Muscle layer of duodenum (tissue), 2 donors: ENCODE results near the gene ELN.

Experiments
- H3K27ac ChIP-seq: one replicate; pipeline ENCODE4 v1.7.0; 2013; ENCODE audit warnings: mild to moderate bottlenecking, low read length
- H3K27me3 ChIP-seq: one replicate; pipeline ENCODE4 v1.7.0; 2013; ENCODE audit warnings: low read depth, mild to moderate bottlenecking, control low read depth, low read length
- H3K36me3 ChIP-seq, 2 donors: one replicate each; pipeline ENCODE4 v1.7.0; 2013; ENCODE audit warnings: low read length in 2 of 2, control low read depth in 1 of 2, mild to moderate bottlenecking in 1 of 2; ENCODE audit not compliant: insufficient read depth in 2 of 2, control insufficient read depth in 1 of 2
- H3K4me1 ChIP-seq, 2 donors: one replicate each; pipeline ENCODE4 v1.7.0; 2013; ENCODE audit warnings: low read length in 2 of 2, mild to moderate bottlenecking in 2 of 2, control low read depth in 1 of 2, moderate library complexity in 1 of 2; ENCODE audit not compliant: insufficient read depth in 2 of 2, control insufficient read depth in 1 of 2
- H3K4me3 ChIP-seq, 2 donors: one replicate each; pipeline ENCODE4 v1.7.0; 2013; ENCODE audit warnings: low read length in 2 of 2, low read depth in 1 of 2, mild to moderate bottlenecking in 1 of 2
- H3K9me3 ChIP-seq, 2 donors: one replicate each; pipeline ENCODE4 v1.7.0; 2013; ENCODE audit warnings: low read length in 2 of 2, control low read depth in 1 of 2, mild to moderate bottlenecking in 1 of 2; ENCODE audit not compliant: control insufficient read depth in 1 of 2
- donor health status: healthy.

Gene ELN

DNA sequence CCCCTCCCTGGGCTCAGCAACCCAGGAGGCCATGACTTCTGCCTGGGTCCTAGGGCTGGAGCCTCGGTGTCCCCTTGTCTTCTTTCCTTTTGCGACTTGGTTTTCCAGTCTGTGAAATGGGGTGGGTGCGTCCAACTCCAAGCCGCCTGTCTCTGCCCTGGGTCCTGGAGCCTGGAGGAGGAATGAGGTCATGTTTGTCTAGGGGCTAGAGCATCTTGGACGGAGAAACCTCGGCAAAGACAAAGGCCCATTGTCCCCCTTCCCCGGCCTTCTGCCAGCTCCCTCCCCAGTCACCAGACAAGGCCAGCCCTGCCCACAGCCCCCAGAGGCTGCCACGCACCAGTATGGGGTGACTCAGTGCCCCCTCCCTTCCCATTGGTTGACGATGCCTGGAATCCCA is 39.8 kb upstream of the ELN start:
- H3K4me3 ChIP-seq: no peak overlapping the region
- H3K36me3 ChIP-seq: no peaks in the 10 kb centered on the region
- H3K27me3 ChIP-seq: no peaks in the 10 kb centered on the region
- no peaks in the 10 kb centered on the region for H3K9me3 ChIP-seq
- no peak overlapping the region for H3K27ac ChIP-seq
- H3K4me1 ChIP-seq: peaks cover 0 to 33% of the 10 kb centered on the region in 2 donors

DNA sequence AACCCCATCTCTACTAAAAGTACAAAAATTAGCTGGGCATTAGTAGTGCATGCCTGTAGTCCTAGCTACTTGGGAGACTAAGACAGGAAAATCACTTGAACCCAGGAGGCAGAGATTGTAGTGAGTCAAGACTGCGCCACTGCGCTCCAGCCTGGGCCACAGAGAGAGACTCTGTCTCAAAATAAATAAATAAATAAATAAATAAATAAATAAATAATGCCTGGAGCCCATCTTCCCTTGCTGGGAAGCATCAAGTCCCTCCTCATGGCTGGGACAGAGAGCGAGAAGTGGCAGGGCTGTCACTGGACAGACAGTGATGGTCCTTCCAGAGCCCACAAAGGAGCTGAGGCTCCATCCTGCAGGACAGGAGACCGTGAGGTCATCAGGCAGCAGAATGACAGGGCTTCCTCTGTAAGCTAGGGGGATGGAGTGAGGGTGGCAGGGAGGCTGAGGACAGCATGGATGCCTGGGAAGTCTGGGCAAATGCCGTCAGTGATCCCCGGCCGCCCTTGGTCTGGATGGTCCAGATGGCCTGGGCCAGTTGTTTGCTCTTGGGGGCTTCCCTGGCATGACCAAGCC is 36.4 kb upstream of the ELN start:
- no peak overlapping the region for H3K27ac ChIP-seq
- H3K9me3 ChIP-seq: peaks cover 0 to 13% of the 10 kb centered on the region in 2 donors
- H3K4me1 ChIP-seq: peaks cover 0 to 10% of the 10 kb centered on the region in 2 donors
- no peaks in the 10 kb centered on the region for H3K36me3 ChIP-seq
- no peak overlapping the region for H3K4me3 ChIP-seq
- no peaks in the 10 kb centered on the region for H3K27me3 ChIP-seq

DNA sequence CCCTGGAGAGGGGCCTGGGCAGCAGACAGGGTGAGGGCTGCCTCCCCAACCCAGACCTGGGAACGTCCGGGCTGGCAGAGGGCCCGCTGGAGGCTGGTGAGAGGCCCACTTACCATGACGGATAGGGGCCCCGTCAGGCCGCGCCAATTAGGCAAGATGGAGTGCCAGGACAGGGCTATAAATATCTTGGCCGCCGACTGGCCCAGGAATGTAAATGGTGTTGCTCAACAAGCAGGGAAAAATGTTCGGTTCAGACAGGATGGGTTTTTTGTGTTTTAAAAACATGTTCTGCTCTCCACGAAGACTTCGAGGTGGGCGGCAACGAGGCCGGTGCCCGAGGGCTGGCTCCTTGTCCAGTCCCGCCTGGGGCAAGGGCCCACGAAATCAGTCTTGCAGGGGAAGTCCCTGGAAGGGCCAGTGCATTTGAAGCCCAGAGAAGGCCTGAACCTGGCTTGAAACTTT is 35.8 kb upstream of the ELN start:
- H3K4me3 ChIP-seq: no peak overlapping the region
- H3K27ac ChIP-seq: no peak overlapping the region
- peaks cover 0 to 9% of the 10 kb centered on the region in 2 donors for H3K4me1 ChIP-seq
- peaks cover 0 to 13% of the 10 kb centered on the region in 2 donors for H3K9me3 ChIP-seq
- H3K36me3 ChIP-seq: no peaks in the 10 kb centered on the region
- H3K27me3 ChIP-seq: no peaks in the 10 kb centered on the region

DNA sequence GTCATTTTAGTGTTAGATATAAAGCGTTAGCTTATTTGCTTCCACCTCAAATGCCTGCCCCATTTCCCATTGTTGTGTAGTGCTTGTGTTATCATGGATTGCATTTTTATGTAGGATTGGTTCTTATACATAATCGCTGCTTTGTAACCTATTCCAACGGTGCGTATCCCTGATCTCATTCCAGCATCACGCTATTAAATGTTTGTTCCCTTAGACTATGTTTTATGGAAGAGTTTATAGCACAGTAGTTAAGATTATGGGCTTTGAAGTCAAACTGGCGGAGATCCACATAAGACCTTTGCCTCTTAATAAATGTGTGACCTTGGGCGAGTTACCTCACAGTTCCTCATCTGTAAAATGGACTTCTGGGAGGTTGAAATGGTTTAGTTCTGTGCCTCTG is 34.0 kb upstream of the ELN start:
- Histone ChIP-seq H3K36me3 (no peaks in the 10 kb centered on the region), H3K27me3 (no peaks in the 10 kb centered on the region), H3K4me1 (peaks cover 0 to 9% of the 10 kb centered on the region in 2 donors), H3K27ac (no peak overlapping the region), H3K9me3 (peaks cover 0 to 13% of the 10 kb centered on the region in 2 donors), H3K4me3 (no peak overlapping the region)

DNA sequence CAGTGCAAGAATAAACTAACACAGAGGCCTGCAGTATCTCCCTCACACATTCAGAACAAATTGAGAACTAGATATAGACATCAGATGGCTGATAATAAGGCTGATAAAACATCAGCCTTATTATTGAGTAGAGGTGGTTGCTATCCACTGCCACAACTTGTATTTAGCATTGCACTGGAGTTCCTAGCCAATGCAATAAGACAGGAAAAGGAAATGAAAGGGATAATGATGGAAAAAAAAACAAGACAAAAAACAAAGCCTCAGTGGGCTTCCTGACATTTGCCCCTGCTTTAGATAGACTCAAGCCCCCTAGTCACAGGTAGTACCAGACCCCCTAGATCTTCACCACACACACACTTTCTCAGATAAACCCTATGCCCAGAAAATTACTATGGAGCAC is 33.2 kb upstream of the ELN start:
- no peaks in the 10 kb centered on the region for H3K36me3 ChIP-seq
- peaks cover 0 to 13% of the 10 kb centered on the region in 2 donors for H3K9me3 ChIP-seq
- H3K27ac ChIP-seq: no peak overlapping the region
- H3K27me3 ChIP-seq: no peaks in the 10 kb centered on the region
- peaks cover 0 to 9% of the 10 kb centered on the region in 2 donors for H3K4me1 ChIP-seq
- no peak overlapping the region for H3K4me3 ChIP-seq

DNA sequence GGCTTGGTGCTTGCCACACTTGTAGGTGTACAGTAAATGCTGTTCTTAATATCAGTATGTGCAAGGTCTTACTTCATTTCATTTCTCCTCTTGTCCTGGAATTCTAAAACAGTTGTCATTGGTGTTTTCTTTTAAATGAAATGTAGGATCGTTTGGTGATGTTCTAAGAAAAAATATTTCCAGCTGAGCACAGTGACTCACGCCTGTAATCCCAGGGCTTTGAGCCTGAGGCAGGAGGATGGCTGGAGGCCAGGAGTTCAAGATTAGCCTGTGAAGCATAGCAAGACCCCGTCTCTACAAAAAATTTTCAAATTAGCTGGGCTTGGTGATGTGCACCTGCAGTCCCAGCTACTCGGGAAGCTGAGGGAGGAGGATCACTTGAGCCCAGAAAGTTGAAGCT is 32.6 kb upstream of the ELN start:
- no peaks in the 10 kb centered on the region for H3K27me3 ChIP-seq
- no peaks in the 10 kb centered on the region for H3K36me3 ChIP-seq
- peaks cover 0 to 9% of the 10 kb centered on the region in 2 donors for H3K4me1 ChIP-seq
- no peak overlapping the region for H3K4me3 ChIP-seq
- peaks cover 0 to 13% of the 10 kb centered on the region in 2 donors for H3K9me3 ChIP-seq
- no peak overlapping the region for H3K27ac ChIP-seq

DNA sequence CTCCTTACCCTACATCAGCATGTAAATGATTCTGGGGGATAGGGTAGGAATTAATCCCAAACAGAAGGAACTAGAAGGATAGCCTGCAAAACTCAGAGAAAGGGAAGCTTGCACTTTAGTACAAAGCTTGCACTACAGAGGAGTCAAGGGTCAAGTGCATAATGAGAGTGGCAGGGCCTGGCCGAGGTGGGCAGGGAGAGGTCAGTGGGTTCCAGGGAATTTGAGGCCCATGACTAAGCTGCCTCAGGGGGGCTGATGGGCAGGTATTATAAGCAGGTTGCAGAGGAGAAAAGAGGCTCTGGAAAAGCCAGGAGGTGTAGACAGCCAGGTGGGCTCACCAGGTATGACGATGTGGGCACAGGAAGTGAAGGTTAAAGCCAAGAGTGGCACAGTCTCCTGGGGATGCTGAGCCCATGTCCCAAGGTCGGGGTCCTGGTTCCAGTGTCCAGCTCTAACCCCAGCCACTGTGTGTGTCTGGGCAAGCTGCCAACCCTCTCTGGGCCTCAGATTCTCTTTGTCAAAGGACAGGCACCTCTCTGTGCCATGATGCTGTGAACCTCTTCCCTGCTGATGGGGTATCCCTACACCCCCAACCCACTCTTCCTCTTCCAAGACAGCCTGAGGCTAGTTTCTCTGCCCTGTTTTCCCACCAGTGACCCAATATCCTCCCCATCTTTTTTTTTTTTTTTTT is 32.0 kb upstream of the ELN start:
- no peaks in the 10 kb centered on the region for H3K36me3 ChIP-seq
- peaks cover 0 to 13% of the 10 kb centered on the region in 2 donors for H3K9me3 ChIP-seq
- no peak overlapping the region for H3K4me3 ChIP-seq
- H3K27ac ChIP-seq: no peak overlapping the region
- H3K4me1 ChIP-seq: peaks cover 0 to 9% of the 10 kb centered on the region in 2 donors
- H3K27me3 ChIP-seq: no peaks in the 10 kb centered on the region

DNA sequence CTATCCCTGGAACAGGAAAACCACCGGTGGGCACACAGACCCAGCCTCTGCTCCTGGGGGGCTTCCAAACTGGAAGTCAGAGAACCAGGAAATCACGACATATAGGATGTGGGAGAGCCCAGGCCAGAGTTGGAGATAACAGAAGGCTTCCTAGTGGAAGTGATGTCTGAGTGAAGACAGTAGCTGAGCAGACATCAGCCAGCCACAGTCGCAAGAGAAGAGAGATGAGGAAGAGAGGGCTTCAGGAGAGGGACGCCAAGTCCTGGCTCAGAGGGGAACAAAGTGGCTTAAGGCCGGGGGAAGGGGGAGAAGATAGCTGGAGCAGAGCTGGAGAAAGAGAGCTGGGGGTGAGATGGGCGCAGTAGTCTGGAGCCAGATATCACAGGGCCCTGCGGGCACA is 30.9 kb upstream of the ELN start:
- Histone ChIP-seq H3K4me3 (no peak overlapping the region), H3K36me3 (no peaks in the 10 kb centered on the region), H3K27me3 (no peaks in the 10 kb centered on the region), H3K27ac (no peak overlapping the region), H3K4me1 (peaks cover 0 to 5% of the 10 kb centered on the region in 2 donors), H3K9me3 (peaks cover 0 to 13% of the 10 kb centered on the region in 2 donors)

DNA sequence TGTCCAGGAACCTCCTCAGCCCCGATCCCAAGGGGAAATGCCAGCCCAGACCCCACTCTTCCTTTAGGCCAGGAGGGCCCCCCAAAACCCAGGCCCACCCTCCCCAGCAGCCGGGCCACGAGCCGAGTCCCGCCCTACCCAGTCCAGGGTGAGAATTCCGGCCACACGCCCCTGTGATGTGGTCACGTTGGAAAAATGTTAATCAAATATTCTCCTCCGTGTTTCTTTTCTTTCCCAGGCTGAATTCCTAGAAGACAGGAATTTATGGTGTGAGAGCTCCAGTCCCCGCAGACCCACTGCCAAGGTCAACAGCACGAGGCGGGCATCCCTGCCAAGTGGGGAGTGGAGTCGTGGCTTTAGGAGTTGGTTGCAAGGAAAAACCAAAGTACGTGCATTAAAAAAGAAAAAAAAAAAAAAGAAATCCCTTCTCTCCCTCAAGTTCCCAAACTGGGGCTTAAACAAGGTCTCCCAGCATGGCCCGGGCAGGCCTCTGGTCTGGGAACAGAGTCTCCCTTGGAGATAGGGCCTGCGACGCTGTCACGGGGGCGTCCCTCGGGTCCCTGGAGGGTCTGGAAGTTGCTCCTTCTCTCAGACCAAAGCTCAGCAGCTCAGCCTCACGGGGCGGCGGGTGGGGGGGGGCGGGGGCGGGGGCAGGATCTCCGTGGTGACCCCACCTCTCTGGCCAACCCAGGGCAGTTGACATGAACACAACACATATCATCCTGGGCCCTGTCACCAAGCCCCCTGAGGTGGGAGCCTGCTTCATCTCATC is 28.1 kb upstream of the ELN start:
- H3K9me3 ChIP-seq: peaks cover 0 to 5% of the 10 kb centered on the region in 2 donors
- H3K4me1 ChIP-seq: no peaks in the 10 kb centered on the region
- H3K27me3 ChIP-seq: no peaks in the 10 kb centered on the region
- no peak overlapping the region for H3K27ac ChIP-seq
- no peaks in the 10 kb centered on the region for H3K36me3 ChIP-seq
- H3K4me3 ChIP-seq: no peak overlapping the region

DNA sequence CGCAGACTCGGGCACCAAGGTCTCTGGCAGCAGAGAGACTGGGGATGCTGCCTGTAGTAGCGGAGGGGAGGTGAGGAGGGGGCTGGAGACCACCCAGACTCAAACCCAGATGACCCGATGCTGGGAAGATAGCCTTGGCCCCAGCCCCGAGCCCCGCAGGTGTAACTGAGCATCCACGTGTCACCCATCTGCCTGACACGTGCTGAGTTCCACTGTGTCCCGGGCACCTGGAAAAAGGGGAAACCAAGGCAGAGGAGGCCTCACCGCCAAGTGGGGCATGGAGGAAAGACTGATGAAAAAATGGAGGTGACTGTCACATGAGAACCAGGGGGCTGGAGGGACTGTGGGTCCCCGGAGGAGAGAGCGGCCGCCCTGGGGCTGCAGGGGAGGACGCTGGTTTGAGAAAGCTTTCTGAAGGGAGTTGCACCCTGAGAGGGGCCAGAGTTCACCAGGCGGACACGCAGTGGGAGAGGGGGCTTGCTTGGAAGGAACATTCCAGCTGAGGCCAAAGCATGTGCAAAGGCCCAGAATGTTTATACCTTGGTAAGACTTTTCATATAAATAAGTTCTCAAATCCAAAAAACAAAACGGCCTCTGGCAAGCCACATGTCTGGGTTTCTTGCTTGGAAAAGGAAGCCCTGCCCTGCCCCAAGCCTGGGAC is 27.4 kb upstream of the ELN start:
- no peaks in the 10 kb centered on the region for H3K9me3 ChIP-seq
- no peak overlapping the region for H3K4me3 ChIP-seq
- H3K36me3 ChIP-seq: no peaks in the 10 kb centered on the region
- H3K27ac ChIP-seq: no peak overlapping the region
- H3K27me3 ChIP-seq: no peaks in the 10 kb centered on the region
- H3K4me1 ChIP-seq: no peaks in the 10 kb centered on the region

DNA sequence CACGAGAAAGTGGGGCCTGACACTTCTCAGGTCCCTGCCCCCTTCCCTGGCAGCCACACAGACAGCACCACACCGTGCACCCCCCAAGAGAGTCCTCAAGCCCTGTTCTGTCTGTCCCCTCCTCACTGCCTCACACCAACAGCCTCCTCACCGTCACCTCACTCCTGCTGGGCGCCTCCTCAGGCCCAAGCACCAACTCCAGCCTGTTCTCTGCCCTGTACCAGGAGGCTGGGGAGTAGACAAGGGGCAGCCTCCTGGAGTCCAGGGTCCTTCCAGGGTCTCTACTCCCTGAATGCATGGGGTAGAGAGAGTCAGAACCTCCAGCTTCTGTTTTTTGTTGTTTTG is 26.9 kb upstream of the ELN start:
- Histone ChIP-seq H3K4me3 (no peak overlapping the region), H3K4me1 (no peaks in the 10 kb centered on the region), H3K36me3 (no peaks in the 10 kb centered on the region), H3K9me3 (no peaks in the 10 kb centered on the region), H3K27ac (no peak overlapping the region), H3K27me3 (no peaks in the 10 kb centered on the region)
